Hepatocyte (in vitro differentiated cells): ENCODE results near the gene ERC2. TPM values are rescaled to one million over a fixed set of nuclear protein-coding genes. Genes with fewer than 3 reads are reported as not detected.
A peak's percentile ranks its signal among the peaks of the same experiment; 100 is the strongest.

Experiments
- DNase-seq: peaks from one replicate; pipeline ENCODE4 v3.0.0-alpha.2; 2016; ENCODE audit warnings: low spot score
- H2AFZ ChIP-seq: fragments of 200-600 bp; sonication (generic); 2 replicates; pipeline ENCODE4 v1.6.0; 2016; ENCODE audit warnings: antibody characterized with exemption, mild to moderate bottlenecking
- H3K27ac ChIP-seq: fragments of 200-600 bp; sonication (generic); 2 replicates; pipeline ENCODE4 v1.5.1; 2016; ENCODE audit warnings: mild to moderate bottlenecking
- H3K27me3 ChIP-seq: fragments of 200-600 bp; sonication (generic); 2 replicates; pipeline ENCODE4 v1.6.1; 2016
- H3K36me3 ChIP-seq: fragments of 200-600 bp; sonication (generic); replicated peaks from 2 replicates; pipeline ENCODE4 v1.5.1; 2016; ENCODE audit warnings: low read depth; ENCODE audit not compliant: insufficient read depth
- H3K4me1 ChIP-seq: fragments of 200-600 bp; sonication (generic); 2 replicates; pipeline ENCODE4 v1.5.1; 2016; ENCODE audit warnings: mild to moderate bottlenecking, moderate library complexity; ENCODE audit not compliant: insufficient read depth
- H3K4me2 ChIP-seq: fragments of 200-600 bp; sonication (generic); 2 replicates; pipeline ENCODE4 v1.6.0; 2016
- H3K4me3 ChIP-seq: fragments of 200-600 bp; sonication (generic); 2 replicates; pipeline ENCODE4 v1.5.1; 2016; ENCODE audit warnings: mild to moderate bottlenecking
- H3K79me2 ChIP-seq: fragments of 200-600 bp; sonication (generic); 2 replicates; pipeline ENCODE4 v1.6.0; 2017; ENCODE audit warnings: mild to moderate bottlenecking
- H3K9me2 ChIP-seq: fragments of 200-600 bp; sonication (generic); replicated peaks from 2 replicates; pipeline ENCODE4 v1.6.0; 2017; ENCODE audit warnings: mild to moderate bottlenecking; ENCODE audit not compliant: insufficient read depth
- H3K9me3 ChIP-seq: fragments of 200-600 bp; sonication (generic); 2 replicates; pipeline ENCODE4 v1.5.1; 2016; ENCODE audit warnings: low read depth, mild to moderate bottlenecking
- H4K20me1 ChIP-seq: fragments of 200-600 bp; sonication (generic); 2 replicates; pipeline ENCODE4 v1.6.0; 2016; ENCODE audit warnings: mild to moderate bottlenecking; ENCODE audit not compliant: insufficient read depth, poor library complexity, severe bottlenecking
- CTCF ChIP-seq: fragments of 200-600 bp; sonication (generic); IDR thresholded peaks from 2 replicates; pipeline ENCODE4 v1.5.1; 2016; ENCODE audit warnings: antibody characterized with exemption, mild to moderate bottlenecking; ENCODE audit not compliant: poor library complexity
- EZH2 ChIP-seq: fragments of 200-600 bp; sonication (generic); IDR thresholded peaks from 2 replicates; pipeline ENCODE4 v1.6.1; 2016; ENCODE audit warnings: antibody characterized with exemption, mild to moderate bottlenecking, borderline replicate concordance
- EZH2phosphoT487 ChIP-seq: fragments of 200-600 bp; sonication (generic); IDR thresholded peaks from one replicate; pipeline ENCODE4 v1.6.1; 2018; ENCODE audit warnings: antibody characterized with exemption, mild to moderate bottlenecking, low read depth, moderate library complexity; ENCODE audit not compliant: unreplicated experiment, severe bottlenecking
- WGBS: methylation state at CpG from one replicate; pipeline ENCODE4 v1.1.6; 2016; ENCODE audit warnings: low lambda C conversion rate; ENCODE audit errors: missing lambda C conversion rate; 5-methylcytosine and 5-hydroxymethylcytosine counted together
- polyA plus RNA-seq: library from polyadenylated mRNA; unstranded; fragments of >200 nt; fragmentation: Nextera tagmentation; extraction: Ambion mirVana; gene quantifications from 2 replicates; pipeline ENCODE4 v1.2.1, GENCODE V29; 2016
- total RNA-seq: library from RNA; depleted of rRNA; stranded (reverse); fragments of >200 nt; gene quantifications from 2 replicates; pipeline ENCODE4 v1.2.3, GENCODE V29; 2014

Gene ERC2
- total and polyA plus RNA-seq, 2 experiments from 2014 or later: 1.2 to 5.3 TPM

GRCh38 chr3:55511895-55512570 is 956.2 kb downstream of the ERC2 start:
- Histone ChIP-seq H3K9me2 (no peaks in the 10 kb centered on the region), H3K27me3 (no peaks in the 10 kb centered on the region), H2AFZ (no peak overlapping the region), H3K9me3 (no peaks in the 10 kb centered on the region), H3K36me3 (no peaks in the 10 kb centered on the region), H3K79me2 (no peaks in the 10 kb centered on the region), H3K4me1 (peaks cover 28% of the 10 kb centered on the region), H4K20me1 (no peaks in the 10 kb centered on the region), H3K4me3 (no peak overlapping the region), H3K27ac (peak overlapping the region; percentile 63), H3K4me2 (peak overlapping the region; percentile 33)
- DNase-seq: no peak
- TF ChIP-seq CTCF (no peak), EZH2 (no peak), EZH2phosphoT487 (no peak)
- 51% methylated on average over 7 of the region's 7 CpGs for WGBS

GRCh38 chr3:55508335-55508734 is 959.9 kb downstream of the ERC2 start:
- no peak overlapping the region for H2AFZ ChIP-seq
- no peaks in the 10 kb centered on the region for H3K9me3 ChIP-seq
- H3K4me1 ChIP-seq: peaks cover 25% of the 10 kb centered on the region
- TF ChIP-seq EZH2phosphoT487 (no peak), EZH2 (no peak), CTCF (no peak)
- 84% methylated on average over 8 of the region's 8 CpGs for WGBS
- H3K27me3 ChIP-seq: no peaks in the 10 kb centered on the region
- no peaks in the 10 kb centered on the region for H3K9me2 ChIP-seq
- H3K79me2 ChIP-seq: no peaks in the 10 kb centered on the region
- no peak for DNase-seq
- no peak overlapping the region for H3K4me2 ChIP-seq
- H3K27ac ChIP-seq: no peak overlapping the region
- no peak overlapping the region for H3K4me3 ChIP-seq
- H4K20me1 ChIP-seq: no peaks in the 10 kb centered on the region
- no peaks in the 10 kb centered on the region for H3K36me3 ChIP-seq

GRCh38 chr3:55507808-55508207 is 960.5 kb downstream of the ERC2 start:
- TF ChIP-seq EZH2phosphoT487 (no peak), EZH2 (no peak), CTCF (no peak)
- no peak overlapping the region for H3K4me2 ChIP-seq
- H3K9me2 ChIP-seq: no peaks in the 10 kb centered on the region
- H2AFZ ChIP-seq: no peak overlapping the region
- no peaks in the 10 kb centered on the region for H3K36me3 ChIP-seq
- 86% methylated on average over 1 of the region's 1 CpG for WGBS
- H4K20me1 ChIP-seq: no peaks in the 10 kb centered on the region
- DNase-seq: no peak
- peaks cover 20% of the 10 kb centered on the region for H3K4me1 ChIP-seq
- H3K9me3 ChIP-seq: no peaks in the 10 kb centered on the region
- no peaks in the 10 kb centered on the region for H3K27me3 ChIP-seq
- H3K27ac ChIP-seq: no peak overlapping the region
- H3K4me3 ChIP-seq: no peak overlapping the region
- H3K79me2 ChIP-seq: no peaks in the 10 kb centered on the region

GRCh38 chr3:55505776-55506175 is 962.5 kb downstream of the ERC2 start:
- H4K20me1 ChIP-seq: no peaks in the 10 kb centered on the region
- no peak overlapping the region for H3K27ac ChIP-seq
- H3K36me3 ChIP-seq: no peaks in the 10 kb centered on the region
- no peak for TF ChIP-seq EZH2phosphoT487
- no peak for TF ChIP-seq EZH2
- no peak for TF ChIP-seq CTCF
- no peak overlapping the region for H3K4me2 ChIP-seq
- DNase-seq: no peak
- H3K4me3 ChIP-seq: no peak overlapping the region
- WGBS: 85% methylated on average over 4 of the region's 4 CpGs
- peaks cover 7% of the 10 kb centered on the region for H3K4me1 ChIP-seq
- H3K9me2 ChIP-seq: no peaks in the 10 kb centered on the region
- H3K9me3 ChIP-seq: no peaks in the 10 kb centered on the region
- no peaks in the 10 kb centered on the region for H3K27me3 ChIP-seq
- no peaks in the 10 kb centered on the region for H3K79me2 ChIP-seq
- no peak overlapping the region for H2AFZ ChIP-seq
